ENCODE data around the gene EMC7.

Gene EMC7

DNA sequence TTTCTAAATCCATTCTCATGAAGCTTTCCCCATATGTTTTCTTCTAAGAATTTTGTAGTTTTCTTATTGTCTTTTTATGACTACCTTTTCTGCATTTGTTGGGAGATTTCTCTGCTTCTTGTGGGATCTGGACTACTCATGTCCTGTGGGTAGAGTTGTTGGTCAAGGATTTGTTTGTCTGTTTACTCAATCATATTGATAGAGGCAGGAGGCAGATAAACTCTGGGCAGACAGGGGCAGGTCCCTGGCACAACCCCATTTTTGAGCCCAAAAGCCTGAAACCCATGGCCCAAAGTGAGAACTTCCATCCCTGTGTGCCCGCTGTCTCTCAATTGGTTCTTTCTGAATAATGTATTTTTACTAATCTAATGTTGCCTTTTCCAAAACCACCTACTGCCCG lies 12.6 kb upstream of the EMC7 start:
- H3K4me1 ChIP-seq (ENCODE audit: control insufficient read depth, low read length) = peaks cover 6% of the 10 kb centered on the region
- no peaks in the 10 kb centered on the region for H3K79me2 ChIP-seq (ENCODE audit: control insufficient read depth, low read length)
- H3K4me3 ChIP-seq (ENCODE audit: low read length) = no peak overlapping the region
- H3K4me2 ChIP-seq (ENCODE audit: low read length) = no peak overlapping the region
- H3K27me3 ChIP-seq (ENCODE audit: control insufficient read depth, low read length) = no peaks in the 10 kb centered on the region
- H3F3A ChIP-seq (ENCODE audit: control insufficient read depth, insufficient read depth) = no peaks in the 10 kb centered on the region
- no peaks in the 10 kb centered on the region for H3K36me3 ChIP-seq (ENCODE audit: control insufficient read depth, low read length)
- no peak for TF ChIP-seq EZH2phosphoT487 (IDR thresholded peaks at IDR 0.05; ENCODE audit: borderline replicate concordance, low read length)
- TF ChIP-seq, protein P1, sequence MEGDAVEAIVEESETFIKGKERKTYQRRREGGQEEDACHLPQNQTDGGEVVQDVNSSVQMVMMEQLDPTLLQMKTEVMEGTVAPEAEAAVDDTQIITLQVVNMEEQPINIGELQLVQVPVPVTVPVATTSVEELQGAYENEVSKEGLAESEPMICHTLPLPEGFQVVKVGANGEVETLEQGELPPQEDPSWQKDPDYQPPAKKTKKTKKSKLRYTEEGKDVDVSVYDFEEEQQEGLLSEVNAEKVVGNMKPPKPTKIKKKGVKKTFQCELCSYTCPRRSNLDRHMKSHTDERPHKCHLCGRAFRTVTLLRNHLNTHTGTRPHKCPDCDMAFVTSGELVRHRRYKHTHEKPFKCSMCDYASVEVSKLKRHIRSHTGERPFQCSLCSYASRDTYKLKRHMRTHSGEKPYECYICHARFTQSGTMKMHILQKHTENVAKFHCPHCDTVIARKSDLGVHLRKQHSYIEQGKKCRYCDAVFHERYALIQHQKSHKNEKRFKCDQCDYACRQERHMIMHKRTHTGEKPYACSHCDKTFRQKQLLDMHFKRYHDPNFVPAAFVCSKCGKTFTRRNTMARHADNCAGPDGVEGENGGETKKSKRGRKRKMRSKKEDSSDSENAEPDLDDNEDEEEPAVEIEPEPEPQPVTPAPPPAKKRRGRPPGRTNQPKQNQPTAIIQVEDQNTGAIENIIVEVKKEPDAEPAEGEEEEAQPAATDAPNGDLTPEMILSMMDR (IDR thresholded peaks at IDR 0.05; ENCODE audit: low read depth, low read length, poor library complexity, severe bottlenecking) = no peak
- no peaks in the 10 kb centered on the region for H4K20me1 ChIP-seq (ENCODE audit: control insufficient read depth, insufficient read depth, low read depth, low read length)
- no peak overlapping the region for H3K27ac ChIP-seq (ENCODE audit: low read depth, low read length)
- no peaks in the 10 kb centered on the region for H3K9me3 ChIP-seq (ENCODE audit: control insufficient read depth, insufficient read depth, low read length)
- H3K9me2 ChIP-seq (replicated peaks; ENCODE audit: control insufficient read depth, low read length) = no peaks in the 10 kb centered on the region

DNA sequence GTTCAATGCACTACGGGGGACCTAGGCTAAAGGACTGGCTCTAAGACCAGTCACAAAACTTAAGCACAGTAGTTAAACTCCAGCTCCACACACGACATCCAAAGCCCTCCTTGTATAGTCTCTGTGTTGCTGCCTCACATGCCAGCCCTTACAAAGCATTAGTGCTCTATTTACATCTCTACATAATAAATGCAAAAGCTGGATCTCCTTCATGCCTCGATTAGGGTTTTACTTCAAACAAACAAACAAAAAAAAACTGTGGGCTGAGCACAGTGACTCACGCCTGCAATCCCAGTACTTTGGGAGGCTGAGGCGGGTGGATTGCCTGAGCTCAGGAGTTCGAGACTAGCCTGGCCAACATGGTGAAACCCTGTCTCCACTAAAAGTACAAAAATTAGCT lies 9.8 kb upstream of the EMC7 start:
- H3K9me3 ChIP-seq (ENCODE audit: control insufficient read depth, insufficient read depth, low read length) = no peaks in the 10 kb centered on the region
- H3K27me3 ChIP-seq (ENCODE audit: control insufficient read depth, low read length) = no peaks in the 10 kb centered on the region
- H3K4me3 ChIP-seq (ENCODE audit: low read length) = no peak overlapping the region
- H3K4me1 ChIP-seq (ENCODE audit: control insufficient read depth, low read length) = peaks cover 6% of the 10 kb centered on the region
- no peaks in the 10 kb centered on the region for H3K79me2 ChIP-seq (ENCODE audit: control insufficient read depth, low read length)
- H3K36me3 ChIP-seq (ENCODE audit: control insufficient read depth, low read length) = no peaks in the 10 kb centered on the region
- no peak overlapping the region for H3K4me2 ChIP-seq (ENCODE audit: low read length)
- H3F3A ChIP-seq (ENCODE audit: control insufficient read depth, insufficient read depth) = no peaks in the 10 kb centered on the region
- no peaks in the 10 kb centered on the region for H4K20me1 ChIP-seq (ENCODE audit: control insufficient read depth, insufficient read depth, low read depth, low read length)
- H3K27ac ChIP-seq (ENCODE audit: low read depth, low read length) = no peak overlapping the region
- H3K9me2 ChIP-seq (replicated peaks; ENCODE audit: control insufficient read depth, low read length) = no peaks in the 10 kb centered on the region
- no peak for TF ChIP-seq EZH2phosphoT487 (IDR thresholded peaks at IDR 0.05; ENCODE audit: borderline replicate concordance, low read length)
- TF ChIP-seq, protein P1 (IDR thresholded peaks at IDR 0.05; ENCODE audit: low read depth, low read length, poor library complexity, severe bottlenecking) = no peak

DNA sequence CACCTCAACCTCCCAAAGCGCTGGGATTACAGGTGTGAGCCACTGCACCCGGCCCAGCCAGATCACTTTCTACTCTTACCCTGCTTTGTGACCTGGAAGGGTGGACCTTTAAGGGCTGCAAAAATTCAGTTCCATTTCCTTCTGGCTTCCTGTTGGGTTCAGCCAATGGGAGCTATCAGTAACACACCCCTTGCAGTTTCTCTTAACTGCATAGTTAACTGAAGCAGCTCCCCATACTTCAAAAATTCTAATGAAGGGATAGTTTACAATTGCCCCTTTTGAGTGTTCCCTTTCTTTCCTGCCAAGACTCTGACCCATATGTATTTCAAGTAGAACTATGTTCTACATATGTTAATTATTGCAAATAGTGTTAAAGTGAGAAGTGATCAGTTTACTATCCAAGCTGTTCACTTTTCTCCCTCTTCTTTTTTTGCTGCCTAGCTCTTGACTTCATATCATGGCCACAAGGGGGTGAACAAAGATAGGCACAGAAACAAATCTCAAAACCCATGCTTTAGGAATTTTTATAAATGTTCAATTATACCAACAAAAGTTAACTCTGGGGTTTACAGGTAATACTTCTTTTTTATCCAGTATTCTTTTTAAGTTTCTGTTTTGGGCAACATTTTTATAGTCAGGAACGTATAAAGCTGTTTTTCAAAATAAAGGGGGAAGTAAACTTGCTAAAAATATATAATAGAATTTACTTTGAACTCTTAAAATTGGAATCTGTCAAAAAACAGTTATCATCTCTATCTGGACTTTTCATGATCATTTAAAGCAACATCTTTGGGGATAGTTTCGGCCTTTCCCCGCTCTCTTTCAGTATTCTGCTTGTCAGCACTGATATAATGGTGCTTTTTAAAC lies 8.4 kb upstream of the EMC7 start:
- Histone ChIP-seq H3K4me1 (ENCODE audit: control insufficient read depth, low read length) (peaks cover 6% of the 10 kb centered on the region), H3K4me2 (ENCODE audit: low read length) (no peak overlapping the region), H3K27ac (ENCODE audit: low read depth, low read length) (no peak overlapping the region), H3K9me2 (replicated peaks; ENCODE audit: control insufficient read depth, low read length) (no peaks in the 10 kb centered on the region), H3K79me2 (ENCODE audit: control insufficient read depth, low read length) (no peaks in the 10 kb centered on the region), H4K20me1 (ENCODE audit: control insufficient read depth, insufficient read depth, low read depth, low read length) (no peaks in the 10 kb centered on the region), H3F3A (ENCODE audit: control insufficient read depth, insufficient read depth) (no peaks in the 10 kb centered on the region), H3K36me3 (ENCODE audit: control insufficient read depth, low read length) (no peaks in the 10 kb centered on the region), H3K4me3 (ENCODE audit: low read length) (no peak overlapping the region), H3K27me3 (ENCODE audit: control insufficient read depth, low read length) (no peaks in the 10 kb centered on the region), H3K9me3 (ENCODE audit: control insufficient read depth, insufficient read depth, low read length) (no peaks in the 10 kb centered on the region)
- no peak for TF ChIP-seq EZH2phosphoT487 (IDR thresholded peaks at IDR 0.05; ENCODE audit: borderline replicate concordance, low read length)
- TF ChIP-seq, protein P1 (IDR thresholded peaks at IDR 0.05; ENCODE audit: low read depth, low read length, poor library complexity, severe bottlenecking) = peak; percentile 78

Data from DOHH2 (cell line).